GM19452 (cell line): Measurements from ENCODE around the gene HEXIM1.
"Not testable (repeated sequence)": the region's sequence is repeated elsewhere in the genome, so short reads cannot be mapped to it uniquely, and the experiment has no call there.

ENCODE experiments used
- ATAC-seq: cut with Tn5 transposase; IDR thresholded peaks from one replicate; pipeline ENCODE4 v1.9.1; 2021; ENCODE audit not compliant: unreplicated experiment

Gene HEXIM1

GRCh38 chr17:45113424-45113754 lies 34.9 kb upstream of the HEXIM1 start:
- no peak for ATAC-seq

GRCh38 chr17:45114117-45114932 lies 34.0 kb upstream of the HEXIM1 start:
- ATAC-seq, result no peak

- no peak for ATAC-seq
Observed at GRCh38 chr17:45115015-45115625, 33.2 kb upstream of the HEXIM1 start.

GRCh38 chr17:45115871-45116270 lies 32.4 kb upstream of the HEXIM1 start:
- ATAC-seq, result no peak

GRCh38 chr17:45116434-45117016 lies 31.8 kb upstream of the HEXIM1 start:
- ATAC-seq, result no peak

- ATAC-seq, result no peak
Observed at GRCh38 chr17:45117334-45117733, 30.9 kb upstream of the HEXIM1 start.

GRCh38 chr17:45117848-45118646 lies 30.2 kb upstream of the HEXIM1 start:
- ATAC-seq, result no peak

GRCh38 chr17:45118691-45119090 lies 29.6 kb upstream of the HEXIM1 start:
- ATAC-seq, result no peak

GRCh38 chr17:45119964-45120363 lies 28.3 kb upstream of the HEXIM1 start:
- ATAC-seq, result no peak

GRCh38 chr17:45120558-45120957 lies 27.7 kb upstream of the HEXIM1 start:
- ATAC-seq, result no peak

GRCh38 chr17:45121055-45121454 lies 27.2 kb upstream of the HEXIM1 start:
- no peak for ATAC-seq

- ATAC-seq, result no peak
Observed at GRCh38 chr17:45123076-45123770, 25.1 kb upstream of the HEXIM1 start.

GRCh38 chr17:45123930-45124796 lies 24.1 kb upstream of the HEXIM1 start:
- no peak for ATAC-seq

GRCh38 chr17:45124797-45125122 lies 23.5 kb upstream of the HEXIM1 start:
- ATAC-seq, result not testable (repeated sequence)

GRCh38 chr17:45125509-45125908 lies 22.8 kb upstream of the HEXIM1 start:
- no peak for ATAC-seq

- ATAC-seq, result no peak
Observed at GRCh38 chr17:45127207-45127547, 21.1 kb upstream of the HEXIM1 start.

- no peak for ATAC-seq
Observed at GRCh38 chr17:45127548-45128300, 20.6 kb upstream of the HEXIM1 start.

GRCh38 chr17:45128331-45128730 lies 19.9 kb upstream of the HEXIM1 start:
- ATAC-seq, result no peak

GRCh38 chr17:45128989-45129388 lies 19.3 kb upstream of the HEXIM1 start:
- ATAC-seq, result no peak
